Loucy (cell line): ENCODE results near the gene VWF.

ENCODE experiments used
- H2AFZ ChIP-seq: fragments of 200-600 bp; sonication (generic); 2 replicates; pipeline ENCODE4 v1.6.0; 2016; ENCODE audit warnings: antibody characterized with exemption, mild to moderate bottlenecking, low read length, moderate library complexity
- H3F3A ChIP-seq: fragments of 200-600 bp; 2 replicates; pipeline ENCODE4 v1.6.0; 2016; ENCODE audit warnings: antibody characterized with exemption, low read depth, mild to moderate bottlenecking
- H3K27me3 ChIP-seq: fragments of 200-600 bp; sonication (generic); 2 replicates; pipeline ENCODE4 v1.6.1; 2014; ENCODE audit warnings: low read length, mild to moderate bottlenecking; ENCODE audit not compliant: insufficient read depth, poor library complexity, severe bottlenecking
- H3K36me3 ChIP-seq: fragments of 200-600 bp; sonication (generic); 2 replicates; pipeline ENCODE4 v1.6.1; 2016; ENCODE audit warnings: low read length; ENCODE audit not compliant: insufficient read depth
- H3K4me1 ChIP-seq: fragments of 200-600 bp; sonication (generic); 2 replicates; pipeline ENCODE4 v1.5.1; 2014; ENCODE audit warnings: low read length, mild to moderate bottlenecking; ENCODE audit not compliant: insufficient read depth, poor library complexity, severe bottlenecking
- H3K4me2 ChIP-seq: fragments of 200-600 bp; sonication (generic); 2 replicates; pipeline ENCODE4 v1.6.0; 2014; ENCODE audit warnings: antibody characterized with exemption, low read length, low read depth, mild to moderate bottlenecking; ENCODE audit not compliant: poor library complexity, severe bottlenecking
- H3K4me3 ChIP-seq: fragments of 200-600 bp; sonication (generic); 2 replicates; pipeline ENCODE4 v1.5.1; 2014; ENCODE audit warnings: low read length, mild to moderate bottlenecking, mixed read lengths; ENCODE audit not compliant: poor library complexity, severe bottlenecking
- H3K79me2 ChIP-seq: fragments of 200-600 bp; sonication (generic); 2 replicates; pipeline ENCODE4 v1.6.1; 2014; ENCODE audit warnings: low read length; ENCODE audit not compliant: insufficient read depth
- H3K9ac ChIP-seq: fragments of 200-600 bp; sonication (generic); 2 replicates; pipeline ENCODE4 v1.6.0; 2014; ENCODE audit warnings: mild to moderate bottlenecking, low read depth, low read length, moderate library complexity; ENCODE audit not compliant: poor library complexity, severe bottlenecking
- H3K9me2 ChIP-seq: fragments of 200-600 bp; sonication (generic); replicated peaks from 2 replicates; pipeline ENCODE4 v1.6.1; 2016; ENCODE audit warnings: low read depth, low read length, mixed read lengths
- H3K9me3 ChIP-seq: fragments of 200-600 bp; sonication (generic); 2 replicates; pipeline ENCODE4 v1.6.1; 2014; ENCODE audit warnings: mild to moderate bottlenecking, antibody characterized with exemption, low read length, low read depth; ENCODE audit not compliant: insufficient read depth
- H4K20me1 ChIP-seq: fragments of 200-600 bp; sonication (generic); 2 replicates; pipeline ENCODE4 v1.6.0; 2014; ENCODE audit warnings: antibody characterized with exemption, low read length, mild to moderate bottlenecking; ENCODE audit not compliant: insufficient read depth, poor library complexity, severe bottlenecking
- EZH2phosphoT487 ChIP-seq: fragments of 200-600 bp; IDR thresholded peaks from 2 replicates; pipeline ENCODE4 v1.6.1; 2018; ENCODE audit warnings: antibody characterized with exemption, mild to moderate bottlenecking, moderate library complexity, borderline replicate concordance
- TF ChIP-seq, protein P1 (sequence below): fragments of 200-600 bp; sonication (generic); conservative IDR thresholded peaks from 2 replicates; pipeline ENCODE4 v1.5.1; 2014; ENCODE audit warnings: mild to moderate bottlenecking, antibody characterized with exemption, low read length

Gene VWF

DNA sequence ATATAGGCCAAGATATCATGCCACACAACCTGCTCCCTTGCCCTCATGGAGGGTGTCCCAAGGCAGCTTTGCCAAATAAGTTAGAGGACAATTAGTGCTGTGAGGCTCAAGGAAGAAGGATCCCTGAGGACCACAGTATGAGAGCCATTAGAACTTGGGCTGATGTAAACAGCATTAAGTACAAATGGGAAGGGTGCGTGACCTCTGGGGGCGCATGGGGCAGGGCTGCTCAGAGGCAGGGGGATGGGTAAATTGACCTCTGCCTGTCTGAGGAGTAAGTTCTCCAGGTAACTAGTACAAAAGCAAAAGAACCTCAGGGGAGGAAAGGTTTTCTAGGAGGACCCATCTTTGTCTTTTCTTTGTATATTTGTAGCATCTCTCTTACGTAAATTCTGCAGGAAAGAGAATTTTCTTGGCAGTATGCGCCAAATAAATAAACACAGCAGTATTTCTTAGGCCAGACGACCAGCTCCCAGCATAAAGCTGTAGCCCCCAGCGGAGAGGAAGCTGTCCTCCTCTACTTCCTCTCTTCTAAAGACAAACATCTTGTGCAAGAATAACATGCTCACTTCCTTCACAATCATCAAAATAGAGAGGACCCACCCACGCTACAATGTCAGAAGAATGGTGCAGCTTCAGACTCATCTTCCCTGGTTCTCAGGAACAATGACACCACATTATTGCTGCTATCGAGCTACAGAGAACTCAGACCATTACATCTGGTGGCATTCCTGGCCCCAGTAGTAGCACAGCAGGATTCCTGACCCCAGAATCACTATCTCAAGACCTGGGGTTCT, 16.4 kb upstream of the VWF start:
- peaks cover 25% of the 10 kb centered on the region for H3K4me1 ChIP-seq
- H3K9me2 ChIP-seq = no peaks in the 10 kb centered on the region
- H3K4me2 ChIP-seq = no peak overlapping the region
- H3K27me3 ChIP-seq = no peaks in the 10 kb centered on the region
- no peaks in the 10 kb centered on the region for H3K9me3 ChIP-seq
- no peaks in the 10 kb centered on the region for H3F3A ChIP-seq
- no peak for TF ChIP-seq EZH2phosphoT487
- TF ChIP-seq, protein P1, sequence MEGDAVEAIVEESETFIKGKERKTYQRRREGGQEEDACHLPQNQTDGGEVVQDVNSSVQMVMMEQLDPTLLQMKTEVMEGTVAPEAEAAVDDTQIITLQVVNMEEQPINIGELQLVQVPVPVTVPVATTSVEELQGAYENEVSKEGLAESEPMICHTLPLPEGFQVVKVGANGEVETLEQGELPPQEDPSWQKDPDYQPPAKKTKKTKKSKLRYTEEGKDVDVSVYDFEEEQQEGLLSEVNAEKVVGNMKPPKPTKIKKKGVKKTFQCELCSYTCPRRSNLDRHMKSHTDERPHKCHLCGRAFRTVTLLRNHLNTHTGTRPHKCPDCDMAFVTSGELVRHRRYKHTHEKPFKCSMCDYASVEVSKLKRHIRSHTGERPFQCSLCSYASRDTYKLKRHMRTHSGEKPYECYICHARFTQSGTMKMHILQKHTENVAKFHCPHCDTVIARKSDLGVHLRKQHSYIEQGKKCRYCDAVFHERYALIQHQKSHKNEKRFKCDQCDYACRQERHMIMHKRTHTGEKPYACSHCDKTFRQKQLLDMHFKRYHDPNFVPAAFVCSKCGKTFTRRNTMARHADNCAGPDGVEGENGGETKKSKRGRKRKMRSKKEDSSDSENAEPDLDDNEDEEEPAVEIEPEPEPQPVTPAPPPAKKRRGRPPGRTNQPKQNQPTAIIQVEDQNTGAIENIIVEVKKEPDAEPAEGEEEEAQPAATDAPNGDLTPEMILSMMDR = no peak
- H3K36me3 ChIP-seq = no peaks in the 10 kb centered on the region
- no peaks in the 10 kb centered on the region for H4K20me1 ChIP-seq
- H3K4me3 ChIP-seq = no peak overlapping the region
- H3K9ac ChIP-seq = no peak overlapping the region
- peak overlapping the region; percentile 58 for H2AFZ ChIP-seq
- no peaks in the 10 kb centered on the region for H3K79me2 ChIP-seq

DNA sequence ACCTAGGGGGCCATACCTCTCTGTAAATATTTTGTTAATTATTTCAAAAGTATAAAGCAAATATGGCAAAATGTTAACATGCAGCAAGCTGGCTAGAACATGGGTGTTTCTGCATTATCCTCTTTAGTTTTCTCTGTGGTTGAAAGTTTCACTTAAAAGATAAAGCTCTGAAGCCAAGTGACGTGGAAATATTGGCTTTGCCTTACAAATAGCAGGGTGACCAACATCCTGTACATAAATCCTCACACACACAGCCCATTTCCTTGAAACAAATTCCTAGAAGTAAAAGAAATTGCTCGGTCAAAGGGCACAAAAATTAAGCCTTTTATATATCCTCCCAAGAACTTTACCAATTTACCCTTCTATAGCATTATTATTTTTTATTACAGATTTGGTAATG, 10.6 kb upstream of the VWF start:
- peaks cover 3% of the 10 kb centered on the region for H3K4me1 ChIP-seq
- TF ChIP-seq, protein P1 = no peak
- no peaks in the 10 kb centered on the region for H3K27me3 ChIP-seq
- no peak overlapping the region for H3K4me2 ChIP-seq
- no peaks in the 10 kb centered on the region for H3F3A ChIP-seq
- no peaks in the 10 kb centered on the region for H3K9me2 ChIP-seq
- no peaks in the 10 kb centered on the region for H3K79me2 ChIP-seq
- no peaks in the 10 kb centered on the region for H3K36me3 ChIP-seq
- H3K9ac ChIP-seq = no peak overlapping the region
- no peaks in the 10 kb centered on the region for H4K20me1 ChIP-seq
- H2AFZ ChIP-seq = no peak overlapping the region
- no peaks in the 10 kb centered on the region for H3K9me3 ChIP-seq
- no peak overlapping the region for H3K4me3 ChIP-seq

DNA sequence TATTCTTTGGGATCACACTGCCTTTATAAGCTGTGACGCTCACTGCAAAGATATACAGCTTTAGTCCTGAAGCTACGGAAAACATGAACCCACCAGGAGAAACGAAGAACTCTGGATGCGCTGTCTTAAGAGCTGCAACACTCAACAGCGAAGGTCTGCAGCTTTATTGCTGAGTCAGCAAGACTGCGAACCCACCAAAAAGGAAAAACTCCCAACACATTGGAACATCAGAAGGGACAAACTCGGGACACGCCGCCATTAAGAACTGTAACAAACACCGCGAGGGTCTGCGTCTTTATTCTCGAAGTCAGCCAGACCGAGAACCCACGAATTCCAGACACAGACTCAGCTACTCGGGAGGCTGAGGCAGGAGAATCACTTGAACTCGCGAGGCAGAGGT, 9.2 kb upstream of the VWF start:
- H3K4me2 ChIP-seq = no peak overlapping the region
- no peaks in the 10 kb centered on the region for H4K20me1 ChIP-seq
- H3K36me3 ChIP-seq = no peaks in the 10 kb centered on the region
- no peaks in the 10 kb centered on the region for H3F3A ChIP-seq
- H3K27me3 ChIP-seq = no peaks in the 10 kb centered on the region
- H3K4me1 ChIP-seq = no peaks in the 10 kb centered on the region
- H2AFZ ChIP-seq = no peak overlapping the region
- H3K9ac ChIP-seq = no peak overlapping the region
- TF ChIP-seq, protein P1 = no peak
- TF ChIP-seq EZH2phosphoT487 = no peak
- H3K9me2 ChIP-seq = no peaks in the 10 kb centered on the region
- no peaks in the 10 kb centered on the region for H3K9me3 ChIP-seq
- no peak overlapping the region for H3K4me3 ChIP-seq
- no peaks in the 10 kb centered on the region for H3K79me2 ChIP-seq
